ENCODE data around the gene CIB2. TPM values are rescaled to one million over a fixed set of nuclear protein-coding genes. Genes with fewer than 3 reads are reported as not detected.

The CIB2 gene
- total RNA-seq, 1 donor from 2014 or later: 27.6 TPM

DNA sequence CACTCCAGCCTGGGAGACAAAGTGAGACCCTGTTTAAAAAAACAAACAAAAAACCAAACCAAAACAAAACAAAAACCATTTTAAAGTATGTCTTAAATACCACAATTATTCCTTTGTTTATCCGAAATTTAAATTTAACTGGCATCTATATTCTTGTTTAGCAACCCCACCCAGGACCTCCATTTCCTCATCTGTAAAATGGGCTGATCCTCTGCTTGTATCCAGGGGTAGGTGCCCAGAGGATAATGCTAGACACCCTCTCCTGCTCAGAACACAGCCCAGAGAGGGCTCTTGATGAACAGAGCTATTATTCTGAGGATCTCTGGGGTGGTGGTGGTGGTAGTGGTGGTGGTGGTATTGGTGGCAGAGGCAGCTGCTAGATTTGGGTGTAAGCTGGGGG is 29.0 kb downstream of the CIB2 start:
- TF ChIP-seq, protein P1, sequence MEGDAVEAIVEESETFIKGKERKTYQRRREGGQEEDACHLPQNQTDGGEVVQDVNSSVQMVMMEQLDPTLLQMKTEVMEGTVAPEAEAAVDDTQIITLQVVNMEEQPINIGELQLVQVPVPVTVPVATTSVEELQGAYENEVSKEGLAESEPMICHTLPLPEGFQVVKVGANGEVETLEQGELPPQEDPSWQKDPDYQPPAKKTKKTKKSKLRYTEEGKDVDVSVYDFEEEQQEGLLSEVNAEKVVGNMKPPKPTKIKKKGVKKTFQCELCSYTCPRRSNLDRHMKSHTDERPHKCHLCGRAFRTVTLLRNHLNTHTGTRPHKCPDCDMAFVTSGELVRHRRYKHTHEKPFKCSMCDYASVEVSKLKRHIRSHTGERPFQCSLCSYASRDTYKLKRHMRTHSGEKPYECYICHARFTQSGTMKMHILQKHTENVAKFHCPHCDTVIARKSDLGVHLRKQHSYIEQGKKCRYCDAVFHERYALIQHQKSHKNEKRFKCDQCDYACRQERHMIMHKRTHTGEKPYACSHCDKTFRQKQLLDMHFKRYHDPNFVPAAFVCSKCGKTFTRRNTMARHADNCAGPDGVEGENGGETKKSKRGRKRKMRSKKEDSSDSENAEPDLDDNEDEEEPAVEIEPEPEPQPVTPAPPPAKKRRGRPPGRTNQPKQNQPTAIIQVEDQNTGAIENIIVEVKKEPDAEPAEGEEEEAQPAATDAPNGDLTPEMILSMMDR (IDR thresholded peaks at IDR 0.05; ENCODE audit: unreplicated experiment): no peak
- H3K4me1 Mint-ChIP-seq: peaks cover 2% of the 10 kb centered on the region
- H3K4me3 Mint-ChIP-seq: no peak overlapping the region
- peaks cover 5% of the 10 kb centered on the region for H3K36me3 Mint-ChIP-seq
- H3K27me3 Mint-ChIP-seq (ENCODE audit: low read depth): no peaks in the 10 kb centered on the region
- no peaks in the 10 kb centered on the region for H3K9me3 Mint-ChIP-seq
- H3K27ac Mint-ChIP-seq: no peak overlapping the region
- no peak for DNase-seq (ENCODE audit: low spot score in 2 of 2, unreplicated experiment in 2 of 2)

DNA sequence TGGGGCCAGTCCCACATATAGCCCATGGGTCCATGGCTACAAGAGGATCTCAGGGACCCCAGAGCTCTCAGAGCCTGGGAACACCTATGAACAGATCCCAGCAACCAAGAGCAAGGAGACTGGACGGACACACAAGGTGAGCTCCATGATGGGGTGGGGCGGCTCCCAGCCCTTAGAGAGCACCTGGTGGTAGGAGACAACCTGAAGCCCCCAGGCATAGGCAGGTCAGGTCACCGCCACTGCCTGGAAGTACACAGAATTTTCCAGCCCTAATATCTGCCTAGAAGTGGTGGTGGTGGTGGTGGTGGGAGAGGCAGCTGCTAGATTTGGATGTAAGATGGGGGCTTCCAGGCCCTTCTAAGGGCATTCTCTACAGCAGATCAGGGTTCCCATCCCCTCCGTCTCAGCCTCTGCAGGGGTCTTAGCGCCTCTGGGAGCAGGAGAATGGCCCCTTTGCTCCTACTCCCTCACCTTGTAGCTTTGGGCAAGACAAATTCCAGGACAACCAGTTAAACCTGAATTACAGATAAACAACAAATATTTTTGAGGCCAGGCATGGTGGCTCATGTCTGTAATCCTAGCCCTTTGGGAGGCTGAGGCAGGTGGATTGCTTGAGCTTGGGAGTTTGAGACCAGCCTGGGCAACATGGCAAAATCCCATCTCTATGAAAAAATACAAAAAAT is 29.7 kb downstream of the CIB2 start:
- TF ChIP-seq, protein P1 (IDR thresholded peaks at IDR 0.05; ENCODE audit: unreplicated experiment): no peak
- Mint-ChIP-seq H3K27ac (no peak overlapping the region), H3K27me3 (ENCODE audit: low read depth) (no peaks in the 10 kb centered on the region), H3K4me1 (peaks cover 2% of the 10 kb centered on the region), H3K9me3 (no peaks in the 10 kb centered on the region), H3K36me3 (peaks cover 2% of the 10 kb centered on the region), H3K4me3 (no peak overlapping the region)
- DNase-seq (ENCODE audit: low spot score in 2 of 2, unreplicated experiment in 2 of 2): no peak

DNA sequence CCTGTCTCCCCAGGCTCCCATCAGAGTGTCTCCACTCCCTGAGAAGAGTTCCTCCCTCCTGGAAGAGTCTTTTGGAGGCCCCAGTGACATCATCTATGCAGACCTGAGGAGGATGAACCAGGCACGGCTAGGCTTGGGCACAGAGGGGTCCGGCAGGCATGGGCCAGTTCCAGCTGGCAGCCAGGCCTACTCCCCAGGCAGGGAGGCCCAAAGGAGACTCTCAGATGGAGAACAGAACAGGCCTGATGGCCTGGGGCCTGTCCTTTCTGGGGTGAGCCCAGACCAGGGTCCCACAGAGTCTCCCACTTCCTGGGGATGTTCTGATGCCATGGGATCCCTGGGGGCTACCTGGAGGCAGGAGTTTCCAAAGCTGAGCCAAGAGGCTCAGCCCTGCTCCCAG is 30.4 kb downstream of the CIB2 start:
- no peaks in the 10 kb centered on the region for H3K36me3 Mint-ChIP-seq
- TF ChIP-seq, protein P1 (IDR thresholded peaks at IDR 0.05; ENCODE audit: unreplicated experiment): no peak
- no peak overlapping the region for H3K27ac Mint-ChIP-seq
- H3K27me3 Mint-ChIP-seq (ENCODE audit: low read depth): no peaks in the 10 kb centered on the region
- DNase-seq (ENCODE audit: low spot score in 2 of 2, unreplicated experiment in 2 of 2): no peak
- H3K4me1 Mint-ChIP-seq: peaks cover 2% of the 10 kb centered on the region
- H3K9me3 Mint-ChIP-seq: no peaks in the 10 kb centered on the region
- H3K4me3 Mint-ChIP-seq: no peak overlapping the region

DNA sequence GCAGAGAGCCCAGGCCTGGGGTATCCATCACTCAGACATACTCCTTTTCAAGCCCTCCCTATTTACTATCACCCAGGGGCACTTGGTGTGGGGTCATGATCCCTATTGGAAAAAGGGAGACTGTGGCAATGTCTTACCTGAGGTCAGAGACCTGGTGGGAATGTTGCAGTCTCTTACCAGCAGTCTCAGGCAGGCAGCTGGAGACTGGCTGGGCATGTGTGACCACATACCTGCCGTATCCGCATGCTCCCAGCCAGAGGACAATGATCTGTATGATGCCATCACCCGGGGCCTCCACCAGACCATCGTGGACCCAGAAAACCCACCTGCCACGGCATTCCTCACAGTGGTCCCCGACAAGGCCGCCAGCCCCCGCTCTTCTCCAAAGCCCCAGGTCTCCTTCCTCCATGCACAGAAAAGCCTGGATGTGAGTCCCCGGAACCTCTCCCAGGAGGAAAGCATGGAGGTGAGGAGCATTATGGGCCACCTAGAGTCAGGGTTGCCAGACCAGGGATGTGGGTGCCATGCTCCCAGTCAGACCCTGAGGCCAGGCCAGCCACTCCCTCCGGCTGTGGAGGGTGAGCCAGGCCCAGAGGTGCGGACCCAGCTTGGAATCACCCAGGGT is 33.0 kb downstream of the CIB2 start:
- Mint-ChIP-seq H3K4me1 (peaks cover 7% of the 10 kb centered on the region), H3K27me3 (ENCODE audit: low read depth) (no peaks in the 10 kb centered on the region), H3K36me3 (no peaks in the 10 kb centered on the region), H3K9me3 (no peaks in the 10 kb centered on the region), H3K27ac (no peak overlapping the region), H3K4me3 (no peak overlapping the region)
- TF ChIP-seq, protein P1 (IDR thresholded peaks at IDR 0.05; ENCODE audit: unreplicated experiment): no peak
- no peak for DNase-seq (ENCODE audit: low spot score in 2 of 2, unreplicated experiment in 2 of 2)

DNA sequence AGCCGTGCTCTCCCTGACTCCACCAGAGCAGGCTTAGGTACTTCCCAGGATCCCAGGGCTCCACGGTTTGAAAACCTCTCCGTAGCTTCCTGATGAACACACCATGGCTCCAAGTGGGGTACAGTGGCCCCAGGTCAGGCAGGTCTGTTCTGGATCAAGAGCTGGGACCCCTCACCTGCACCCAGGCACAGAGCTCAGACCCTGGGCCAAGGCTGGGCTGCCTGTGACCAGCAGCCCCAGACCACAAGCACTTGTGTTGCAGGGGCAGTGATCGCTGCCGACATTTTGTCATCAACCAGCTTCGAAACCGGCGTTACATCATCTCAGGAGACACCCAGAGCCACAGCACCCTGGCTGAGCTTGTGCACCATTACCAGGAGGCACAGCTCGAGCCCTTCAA is 33.6 kb downstream of the CIB2 start:
- DNase-seq (ENCODE audit: low spot score in 2 of 2, unreplicated experiment in 2 of 2): no peak
- Mint-ChIP-seq H3K36me3 (no peaks in the 10 kb centered on the region), H3K9me3 (no peaks in the 10 kb centered on the region), H3K27ac (no peak overlapping the region), H3K4me1 (peaks cover 8% of the 10 kb centered on the region), H3K4me3 (no peak overlapping the region), H3K27me3 (ENCODE audit: low read depth) (no peaks in the 10 kb centered on the region)
- TF ChIP-seq, protein P1 (IDR thresholded peaks at IDR 0.05; ENCODE audit: unreplicated experiment): no peak
